Nephron progenitor cell (in vitro differentiated cells): Measurements from ENCODE around the gene DDX10.

ENCODE experiments used
- DNase-seq: peaks from one replicate; pipeline ENCODE4 v3.0.0; 2021
- H3K27ac Mint-ChIP-seq: 2 replicates; pipeline ENCODE4 v1.8.0; 2021; ENCODE audit warnings: mild to moderate bottlenecking, moderate library complexity, mixed read lengths
- H3K27me3 Mint-ChIP-seq: 2 replicates; pipeline ENCODE4 v1.8.0; 2021; ENCODE audit warnings: mild to moderate bottlenecking, low read depth, mixed read lengths; ENCODE audit not compliant: poor library complexity
- H3K36me3 Mint-ChIP-seq: 2 replicates; pipeline ENCODE4 v1.8.0; 2021; ENCODE audit warnings: low read depth, mixed read lengths
- H3K4me1 Mint-ChIP-seq: 2 replicates; pipeline ENCODE4 v1.8.0; 2021; ENCODE audit warnings: mixed read lengths
- H3K4me3 Mint-ChIP-seq: 2 replicates; pipeline ENCODE4 v1.8.0; 2021; ENCODE audit warnings: mild to moderate bottlenecking, moderate library complexity, mixed read lengths
- H3K9me3 Mint-ChIP-seq: 2 replicates; pipeline ENCODE4 v1.8.0; 2021; ENCODE audit warnings: mild to moderate bottlenecking, moderate library complexity, mixed read lengths
- TF ChIP-seq, protein P1 (sequence below): fragments of 200-600 bp; sonication (generic); IDR thresholded peaks from 2 replicates; pipeline ENCODE4 v1.5.0; 2021; ENCODE audit warnings: antibody characterized with exemption

Gene DDX10

DNA sequence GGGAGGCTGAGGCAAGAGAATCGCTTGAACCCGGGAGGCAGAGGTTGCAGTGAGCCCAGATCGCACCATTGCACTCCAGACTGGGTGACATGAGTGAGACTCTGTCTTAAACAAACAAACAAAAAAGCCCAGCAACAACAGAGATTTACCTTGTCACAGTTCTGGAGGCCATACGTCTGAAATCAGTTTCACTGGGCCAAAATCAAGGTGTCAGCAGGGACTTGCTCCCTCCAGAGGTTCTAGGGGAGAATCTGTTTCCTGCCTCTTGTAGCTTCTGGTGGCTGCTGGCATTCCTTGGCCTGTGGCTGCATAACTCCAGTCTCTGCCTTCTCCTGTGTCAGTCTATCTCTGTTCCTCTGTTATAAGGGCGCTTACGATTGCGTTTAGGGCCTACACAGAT lies 1.5 kb downstream of the DDX10 start:
- no peak for DNase-seq
- Mint-ChIP-seq H3K27ac (no peak overlapping the region), H3K4me1 (peaks cover 30% of the 10 kb centered on the region), H3K4me3 (peak overlapping the region; percentile 100), H3K9me3 (no peaks in the 10 kb centered on the region), H3K36me3 (peaks cover 39% of the 10 kb centered on the region), H3K27me3 (peaks cover 3% of the 10 kb centered on the region)
- TF ChIP-seq, protein P1, sequence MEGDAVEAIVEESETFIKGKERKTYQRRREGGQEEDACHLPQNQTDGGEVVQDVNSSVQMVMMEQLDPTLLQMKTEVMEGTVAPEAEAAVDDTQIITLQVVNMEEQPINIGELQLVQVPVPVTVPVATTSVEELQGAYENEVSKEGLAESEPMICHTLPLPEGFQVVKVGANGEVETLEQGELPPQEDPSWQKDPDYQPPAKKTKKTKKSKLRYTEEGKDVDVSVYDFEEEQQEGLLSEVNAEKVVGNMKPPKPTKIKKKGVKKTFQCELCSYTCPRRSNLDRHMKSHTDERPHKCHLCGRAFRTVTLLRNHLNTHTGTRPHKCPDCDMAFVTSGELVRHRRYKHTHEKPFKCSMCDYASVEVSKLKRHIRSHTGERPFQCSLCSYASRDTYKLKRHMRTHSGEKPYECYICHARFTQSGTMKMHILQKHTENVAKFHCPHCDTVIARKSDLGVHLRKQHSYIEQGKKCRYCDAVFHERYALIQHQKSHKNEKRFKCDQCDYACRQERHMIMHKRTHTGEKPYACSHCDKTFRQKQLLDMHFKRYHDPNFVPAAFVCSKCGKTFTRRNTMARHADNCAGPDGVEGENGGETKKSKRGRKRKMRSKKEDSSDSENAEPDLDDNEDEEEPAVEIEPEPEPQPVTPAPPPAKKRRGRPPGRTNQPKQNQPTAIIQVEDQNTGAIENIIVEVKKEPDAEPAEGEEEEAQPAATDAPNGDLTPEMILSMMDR = no peak

DNA sequence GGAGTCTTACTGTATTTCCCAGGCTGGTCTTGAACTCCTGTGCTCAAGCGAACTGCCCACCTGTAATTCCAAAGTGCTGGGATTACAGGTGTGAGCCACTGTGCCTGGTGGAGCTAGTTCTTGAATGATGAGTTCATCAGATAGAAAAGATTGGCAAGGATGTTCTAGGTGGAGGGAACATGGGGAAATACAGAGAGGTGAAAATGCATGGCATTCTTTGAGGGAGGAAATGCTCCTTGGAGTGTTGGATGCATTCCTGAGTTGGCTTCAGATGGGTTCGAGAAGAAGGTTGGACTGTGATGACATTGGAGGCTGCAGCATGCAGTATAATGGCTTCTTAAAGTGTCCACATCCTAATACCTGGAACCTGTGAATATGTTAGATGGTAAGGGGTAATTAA lies 4.4 kb downstream of the DDX10 start:
- Mint-ChIP-seq H3K4me3 (no peak overlapping the region), H3K9me3 (no peaks in the 10 kb centered on the region), H3K4me1 (peaks cover 30% of the 10 kb centered on the region), H3K27ac (no peak overlapping the region), H3K36me3 (peaks cover 53% of the 10 kb centered on the region), H3K27me3 (peaks cover 3% of the 10 kb centered on the region)
- DNase-seq = no peak
- TF ChIP-seq, protein P1 = no peak

GRCh38 chr11:108669711-108670110 lies 4.8 kb downstream of the DDX10 start:
- peaks cover 30% of the 10 kb centered on the region for H3K4me1 Mint-ChIP-seq
- no peaks in the 10 kb centered on the region for H3K9me3 Mint-ChIP-seq
- peaks cover 56% of the 10 kb centered on the region for H3K36me3 Mint-ChIP-seq
- no peak overlapping the region for H3K27ac Mint-ChIP-seq
- TF ChIP-seq, protein P1 = no peak
- no peak overlapping the region for H3K4me3 Mint-ChIP-seq
- peaks cover 3% of the 10 kb centered on the region for H3K27me3 Mint-ChIP-seq
- no peak for DNase-seq

DNA sequence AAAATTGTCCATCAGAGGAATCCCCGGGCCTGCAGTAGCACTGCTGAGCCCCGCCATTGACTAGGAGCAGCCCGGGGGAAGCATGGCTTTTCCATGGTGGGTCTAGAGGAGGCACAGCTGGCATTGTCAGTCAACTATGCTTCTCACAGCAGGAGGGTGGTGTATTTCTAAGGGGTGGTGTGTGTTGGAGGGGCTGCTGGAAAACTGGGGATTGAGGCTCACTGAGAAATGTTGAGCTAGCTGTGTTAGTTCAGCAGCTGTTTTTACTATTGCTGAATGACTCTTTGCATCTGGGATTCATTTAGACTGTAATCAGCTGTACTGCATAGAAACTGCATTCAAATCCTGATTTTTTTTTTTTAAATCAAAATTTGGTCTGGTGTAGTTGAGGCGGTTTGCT lies 5.6 kb downstream of the DDX10 start:
- Mint-ChIP-seq H3K9me3 (no peaks in the 10 kb centered on the region), H3K4me3 (no peak overlapping the region), H3K36me3 (peaks cover 59% of the 10 kb centered on the region), H3K27me3 (no peaks in the 10 kb centered on the region), H3K4me1 (peaks cover 25% of the 10 kb centered on the region), H3K27ac (peak overlapping the region; percentile 55)
- no peak for DNase-seq
- TF ChIP-seq, protein P1 = no peak

- Mint-ChIP-seq H3K4me3 (no peak overlapping the region), H3K27ac (no peak overlapping the region), H3K27me3 (no peaks in the 10 kb centered on the region), H3K36me3 (peaks cover 58% of the 10 kb centered on the region), H3K9me3 (no peaks in the 10 kb centered on the region), H3K4me1 (peaks cover 9% of the 10 kb centered on the region)
- DNase-seq = no peak
- TF ChIP-seq, protein P1 = no peak
These were observed 7.2 kb downstream of the DDX10 start for GRCh38 chr11:108672113-108672512.

GRCh38 chr11:108672786-108673185 lies 7.9 kb downstream of the DDX10 start:
- Mint-ChIP-seq H3K9me3 (no peaks in the 10 kb centered on the region), H3K27me3 (no peaks in the 10 kb centered on the region), H3K4me3 (no peak overlapping the region), H3K4me1 (peaks cover 3% of the 10 kb centered on the region), H3K36me3 (peaks cover 59% of the 10 kb centered on the region), H3K27ac (no peak overlapping the region)
- TF ChIP-seq, protein P1 = no peak
- no peak for DNase-seq
